HepG2 (cell line): ENCODE data around the gene MIF4GD. TPM values are rescaled to one million over a fixed set of nuclear protein-coding genes. Genes with fewer than 3 reads are reported as not detected.

ENCODE experiments used
- ARHGAP35 ChIP-seq: sonication (generic); formaldehyde crosslinking; IDR thresholded peaks from 2 replicates; pipeline ENCODE4 v1.9.0; 2022; ENCODE audit warnings: mild to moderate bottlenecking, inconsistent platforms, moderate library complexity, missing genetic modification reagents, borderline replicate concordance
- CCAR2 ChIP-seq: fragments of 200-400 bp; formaldehyde crosslinking; optimal IDR thresholded peaks from 2 replicates; pipeline ENCODE3; 2018; ENCODE audit warnings: low read depth, mild to moderate bottlenecking, low read length, moderate library complexity
- CERS6 ChIP-seq: sonication (generic); formaldehyde crosslinking; IDR thresholded peaks from 2 replicates; pipeline ENCODE4 v1.5.0; 2020; ENCODE audit warnings: missing genetic modification reagents
- ELF4 ChIP-seq: sonication (generic); formaldehyde crosslinking; IDR thresholded peaks from 2 replicates; pipeline ENCODE4 v1.5.0; 2020; ENCODE audit warnings: missing genetic modification reagents, mild to moderate bottlenecking, moderate library complexity, borderline replicate concordance
- PHB2 ChIP-seq: fragments of 450-650 bp; IDR thresholded peaks from 2 replicates; pipeline ENCODE4 v1.6.1; 2018; ENCODE audit not compliant: partially characterized antibody
- SATB2 ChIP-seq: sonication (generic); formaldehyde crosslinking; IDR thresholded peaks from 2 replicates; pipeline ENCODE4 v1.5.0; 2020; ENCODE audit warnings: missing genetic modification reagents
- SNAI1 ChIP-seq: sonication (generic); formaldehyde crosslinking; IDR thresholded peaks from 2 replicates; pipeline ENCODE4 v1.5.0; 2020; ENCODE audit warnings: mild to moderate bottlenecking, missing genetic modification reagents, borderline replicate concordance
- SOX6 ChIP-seq, 2 experiments: fragments of 450-650 bp in 1 of 2; sonication (generic) in 1 of 2; formaldehyde crosslinking in 1 of 2; IDR thresholded peaks; 2 replicates each; pipeline versions ENCODE4 v1.4.0 to v1.6.1; 2017 to 2020; ENCODE audit warnings: antibody characterized with exemption in 1 of 2, mild to moderate bottlenecking in 1 of 2, missing genetic modification reagents in 1 of 2
- ZBTB42 ChIP-seq: sonication (generic); formaldehyde crosslinking; IDR thresholded peaks from 2 replicates; pipeline ENCODE4 v1.5.0; 2020; ENCODE audit warnings: mild to moderate bottlenecking, missing genetic modification reagents
- ZFAT ChIP-seq: sonication (generic); formaldehyde crosslinking; conservative IDR thresholded peaks from 2 replicates; pipeline ENCODE4 v1.8.1; 2023; ENCODE audit warnings: missing genetic modification reagents, inconsistent platforms
- ZNF333 ChIP-seq: sonication (generic); formaldehyde crosslinking; IDR thresholded peaks from 2 replicates; pipeline ENCODE4 v1.4.0; 2020; ENCODE audit warnings: mild to moderate bottlenecking, missing genetic modification reagents, borderline replicate concordance
- ZNF710 ChIP-seq: sonication (generic); formaldehyde crosslinking; IDR thresholded peaks from 2 replicates; pipeline ENCODE4 v1.5.0; 2020; ENCODE audit warnings: mild to moderate bottlenecking, missing genetic modification reagents, borderline replicate concordance
- polyA plus RNA-seq, 8 experiments: library from polyadenylated mRNA; depleted of rRNA in 3 of 8; stranded (reverse) in 7 of 8; unstranded in 1 of 8; fragments of >200 nt; fragmentation: Illumina TruSeq in 4 of 8; extraction: Trizol in 4 of 8; gene quantifications; 2 replicates each; pipeline versions ENCODE4 v1.2.1 to v1.2.3, GENCODE V29; 2011 to 2016; ENCODE audit warnings: low read depth in 4 of 8, missing spikeins in 1 of 8, mixed read lengths in 1 of 8; ENCODE audit not compliant: insufficient read depth in 1 of 8
- total RNA-seq, 5 experiments: library from RNA; depleted of rRNA; stranded (reverse); fragments of >200 nt; fragmentation: Illumina TruSeq; extraction: Trizol; gene quantifications; 2 replicates each; pipeline ENCODE4 v1.2.3, GENCODE V29; 2016; ENCODE audit warnings: low read depth in 1 of 5
- TF ChIP-seq, protein P1 (sequence below): sonication (generic); formaldehyde crosslinking; conservative IDR thresholded peaks from 2 replicates; pipeline ENCODE4 v1.4.0; 2020; ENCODE audit warnings: missing genetic modification reagents
- TF ChIP-seq, protein P2 (sequence below): sonication (generic); formaldehyde crosslinking; IDR thresholded peaks from 2 replicates; pipeline ENCODE4 v1.4.0; 2020; ENCODE audit warnings: missing genetic modification reagents, borderline replicate concordance
- TF ChIP-seq, protein P3 (sequence below): sonication (generic); formaldehyde crosslinking; IDR thresholded peaks from 2 replicates; pipeline ENCODE4 v1.8.0; 2022; ENCODE audit warnings: missing genetic modification reagents, mild to moderate bottlenecking, borderline replicate concordance

MIF4GD gene
- total and polyA plus RNA-seq, 2 of the 13 experiments (the other 11 are each of a cell fraction or from before 2014, with no cell fraction given), result 14.0 to 28.0 TPM

- TF ChIP-seq CERS6 (CRISPR knock-in tag) (no peak), SATB2 (CRISPR knock-in tag) (no peak), PHB2 (no peak), ZNF333 (CRISPR knock-in tag) (no peak), ZBTB42 (CRISPR knock-in tag) (no peak), SNAI1 (CRISPR knock-in tag) (peak; percentile 98; the same call in 1 of the 2 replicates), ARHGAP35 (CRISPR knock-in tag) (no peak; the same call in 1 of the 2 replicates), SOX6 (IDR thresholded peaks at IDR 0.05) (no peak), SOX6 (CRISPR knock-in tag; IDR thresholded peaks at IDR 0.05) (peak; percentile 83), CCAR2 (no peak), ZFAT (no peak), ZNF710 (CRISPR knock-in tag) (no peak), ELF4 (CRISPR knock-in tag) (peak; percentile 58; the same call in 1 of the 2 replicates)
- TF ChIP-seq, protein P1, sequence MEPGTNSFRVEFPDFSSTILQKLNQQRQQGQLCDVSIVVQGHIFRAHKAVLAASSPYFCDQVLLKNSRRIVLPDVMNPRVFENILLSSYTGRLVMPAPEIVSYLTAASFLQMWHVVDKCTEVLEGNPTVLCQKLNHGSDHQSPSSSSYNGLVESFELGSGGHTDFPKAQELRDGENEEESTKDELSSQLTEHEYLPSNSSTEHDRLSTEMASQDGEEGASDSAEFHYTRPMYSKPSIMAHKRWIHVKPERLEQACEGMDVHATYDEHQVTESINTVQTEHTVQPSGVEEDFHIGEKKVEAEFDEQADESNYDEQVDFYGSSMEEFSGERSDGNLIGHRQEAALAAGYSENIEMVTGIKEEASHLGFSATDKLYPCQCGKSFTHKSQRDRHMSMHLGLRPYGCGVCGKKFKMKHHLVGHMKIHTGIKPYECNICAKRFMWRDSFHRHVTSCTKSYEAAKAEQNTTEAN (CRISPR knock-in tag), result no peak
- TF ChIP-seq, protein P2, sequence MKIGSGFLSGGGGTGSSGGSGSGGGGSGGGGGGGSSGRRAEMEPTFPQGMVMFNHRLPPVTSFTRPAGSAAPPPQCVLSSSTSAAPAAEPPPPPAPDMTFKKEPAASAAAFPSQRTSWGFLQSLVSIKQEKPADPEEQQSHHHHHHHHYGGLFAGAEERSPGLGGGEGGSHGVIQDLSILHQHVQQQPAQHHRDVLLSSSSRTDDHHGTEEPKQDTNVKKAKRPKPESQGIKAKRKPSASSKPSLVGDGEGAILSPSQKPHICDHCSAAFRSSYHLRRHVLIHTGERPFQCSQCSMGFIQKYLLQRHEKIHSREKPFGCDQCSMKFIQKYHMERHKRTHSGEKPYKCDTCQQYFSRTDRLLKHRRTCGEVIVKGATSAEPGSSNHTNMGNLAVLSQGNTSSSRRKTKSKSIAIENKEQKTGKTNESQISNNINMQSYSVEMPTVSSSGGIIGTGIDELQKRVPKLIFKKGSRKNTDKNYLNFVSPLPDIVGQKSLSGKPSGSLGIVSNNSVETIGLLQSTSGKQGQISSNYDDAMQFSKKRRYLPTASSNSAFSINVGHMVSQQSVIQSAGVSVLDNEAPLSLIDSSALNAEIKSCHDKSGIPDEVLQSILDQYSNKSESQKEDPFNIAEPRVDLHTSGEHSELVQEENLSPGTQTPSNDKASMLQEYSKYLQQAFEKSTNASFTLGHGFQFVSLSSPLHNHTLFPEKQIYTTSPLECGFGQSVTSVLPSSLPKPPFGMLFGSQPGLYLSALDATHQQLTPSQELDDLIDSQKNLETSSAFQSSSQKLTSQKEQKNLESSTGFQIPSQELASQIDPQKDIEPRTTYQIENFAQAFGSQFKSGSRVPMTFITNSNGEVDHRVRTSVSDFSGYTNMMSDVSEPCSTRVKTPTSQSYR (CRISPR knock-in tag), result peak; percentile 3; the same call in 1 of the 2 replicates
- TF ChIP-seq, protein P3, sequence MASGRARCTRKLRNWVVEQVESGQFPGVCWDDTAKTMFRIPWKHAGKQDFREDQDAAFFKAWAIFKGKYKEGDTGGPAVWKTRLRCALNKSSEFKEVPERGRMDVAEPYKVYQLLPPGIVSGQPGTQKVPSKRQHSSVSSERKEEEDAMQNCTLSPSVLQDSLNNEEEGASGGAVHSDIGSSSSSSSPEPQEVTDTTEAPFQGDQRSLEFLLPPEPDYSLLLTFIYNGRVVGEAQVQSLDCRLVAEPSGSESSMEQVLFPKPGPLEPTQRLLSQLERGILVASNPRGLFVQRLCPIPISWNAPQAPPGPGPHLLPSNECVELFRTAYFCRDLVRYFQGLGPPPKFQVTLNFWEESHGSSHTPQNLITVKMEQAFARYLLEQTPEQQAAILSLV, result peak; percentile 91; the same call in 1 of the 2 replicates
These were observed 18.2 kb upstream of the MIF4GD start, which contains the start of gene SLC25A19 (continued) for GRCh38 chr17:75289115-75289831.
